SKM-1 (cell line): ENCODE results near the gene GDI2.

ENCODE experiments used
- DNase-seq: peaks from one replicate; lab custom pipeline; 2025; ENCODE audit not compliant: unreplicated experiment; lab: John Stamatoyannopoulos, UW

Gene GDI2

GRCh38 chr10:5746197-5746596, 67.0 kb downstream of the GDI2 start:
- DNase-seq, result no peak

DNA sequence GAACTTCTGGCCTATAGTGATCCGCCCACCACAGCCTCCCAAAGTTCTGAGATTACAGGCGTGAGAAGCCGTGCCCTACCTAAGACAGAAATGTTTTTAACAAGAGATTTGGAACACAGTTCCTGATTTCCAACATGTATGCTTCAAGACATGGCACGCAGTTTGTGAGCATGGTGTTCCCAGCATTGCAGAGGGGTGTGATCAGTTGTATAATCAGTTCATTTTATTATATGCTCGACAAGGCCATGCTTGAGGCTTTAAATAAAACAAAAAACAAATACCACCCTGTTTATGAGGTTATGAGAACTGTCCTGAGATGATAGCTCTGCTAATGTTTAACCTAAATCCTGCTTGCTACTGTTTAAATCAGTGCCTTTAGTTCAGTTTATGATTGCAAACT, 68.4 kb downstream of the GDI2 start:
- no peak for DNase-seq

DNA sequence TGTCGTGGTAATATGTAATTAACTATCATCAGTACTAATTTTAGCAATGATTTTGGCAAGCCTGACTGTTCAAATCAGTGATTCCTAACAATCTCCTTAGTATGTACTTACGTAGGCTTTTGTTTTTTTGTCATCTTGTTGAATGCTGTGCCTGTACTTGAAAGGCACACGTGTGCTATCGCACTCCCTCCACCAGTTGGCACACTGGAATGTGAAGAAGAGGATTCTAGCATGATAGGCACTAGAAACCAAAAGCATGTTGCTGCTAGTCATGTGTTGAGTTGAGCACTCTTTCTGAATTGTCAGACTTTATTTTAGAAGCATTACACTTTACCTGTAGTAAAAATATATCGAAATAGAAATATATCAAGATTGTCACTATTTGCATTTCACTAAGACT, 69.5 kb downstream of the GDI2 start:
- DNase-seq, result no peak

- DNase-seq, result no peak
Observed at GRCh38 chr10:5742116-5742515, 71.1 kb downstream of the GDI2 start.

DNA sequence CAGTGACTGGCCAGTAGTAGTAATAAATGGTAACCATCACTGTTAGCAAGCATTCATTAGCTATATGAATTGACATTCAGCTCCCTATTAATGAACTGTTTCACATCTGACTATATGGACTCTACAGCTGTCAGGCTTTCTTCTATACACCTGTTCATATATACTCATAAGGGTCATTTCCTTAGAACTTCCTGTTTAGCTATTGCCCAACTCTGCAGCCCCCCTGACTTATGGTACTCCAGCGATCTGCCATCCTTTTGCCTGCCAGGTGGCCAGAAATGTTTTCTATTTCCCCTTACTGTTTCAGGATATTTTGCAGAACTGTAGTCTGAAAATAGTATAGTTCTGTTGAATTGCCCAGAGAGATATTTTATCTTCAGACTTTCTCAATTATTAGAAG, 72.0 kb downstream of the GDI2 start:
- no peak for DNase-seq

DNA sequence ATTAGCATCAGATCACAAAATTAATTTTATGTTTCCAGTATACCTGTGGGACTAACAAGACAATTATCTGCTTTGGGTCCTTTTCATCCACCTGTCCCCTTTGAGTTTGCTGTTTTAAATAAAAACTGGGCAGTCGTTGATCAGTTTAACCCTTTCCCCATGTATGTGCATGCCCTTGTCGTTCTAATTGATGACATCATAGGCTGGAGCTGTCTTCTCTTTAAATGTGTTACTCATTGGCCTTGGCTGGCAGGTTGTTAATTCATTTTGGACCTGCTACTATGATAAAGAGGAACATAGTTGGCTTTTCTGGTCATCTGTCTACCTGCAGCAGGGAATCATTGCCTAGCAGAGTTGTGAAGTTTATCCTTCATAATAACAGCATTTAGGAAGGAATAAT, 74.8 kb downstream of the GDI2 start:
- DNase-seq, result no peak

DNA sequence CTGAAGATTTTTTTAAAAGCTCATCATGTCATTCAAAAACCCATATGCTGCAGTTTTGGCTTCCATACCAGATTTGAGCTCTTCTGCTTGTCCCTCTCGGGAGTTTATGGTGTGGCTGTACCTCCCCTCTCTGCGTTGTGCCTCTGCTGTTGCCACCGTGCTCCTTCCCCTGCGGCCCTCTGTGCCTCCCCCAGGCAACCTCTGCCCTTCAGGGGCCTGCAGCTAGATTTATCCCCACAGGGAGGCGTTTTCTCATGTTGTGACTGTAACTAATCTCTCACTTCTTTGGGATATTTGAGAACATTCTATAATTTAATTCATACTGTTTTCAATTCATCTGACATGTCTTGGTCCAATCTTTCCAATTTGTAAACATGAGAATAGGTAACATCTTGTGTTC, 75.9 kb downstream of the GDI2 start:
- no peak for DNase-seq

GRCh38 chr10:5736591-5736990, 76.6 kb downstream of the GDI2 start:
- no peak for DNase-seq

- DNase-seq, result no peak
Observed at GRCh38 chr10:5735119-5735518, 78.1 kb downstream of the GDI2 start.

DNA sequence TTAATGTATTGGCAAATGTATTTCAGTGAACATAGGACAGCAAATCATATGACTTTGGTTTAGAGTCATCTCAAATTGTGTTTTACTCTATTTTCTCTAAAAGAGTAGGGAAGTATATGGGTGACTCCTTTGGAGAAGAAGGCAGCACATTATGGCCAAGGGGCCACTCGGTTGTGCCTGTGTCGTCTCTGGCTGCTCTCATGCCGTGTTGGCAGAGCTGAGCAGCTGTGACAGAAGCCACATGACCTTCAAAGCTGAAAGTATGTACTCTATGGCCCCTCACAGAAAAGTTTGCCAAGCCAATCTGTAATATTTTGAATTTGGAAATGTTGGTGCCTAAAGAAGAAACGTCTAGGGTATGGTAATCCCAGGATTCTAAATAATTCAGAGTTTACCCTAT, 81.1 kb downstream of the GDI2 start:
- DNase-seq, result no peak

- DNase-seq, result no peak
Observed at GRCh38 chr10:5731559-5731958, 81.7 kb downstream of the GDI2 start.

- no peak for DNase-seq
Observed at GRCh38 chr10:5730766-5731165, 82.5 kb downstream of the GDI2 start.

DNA sequence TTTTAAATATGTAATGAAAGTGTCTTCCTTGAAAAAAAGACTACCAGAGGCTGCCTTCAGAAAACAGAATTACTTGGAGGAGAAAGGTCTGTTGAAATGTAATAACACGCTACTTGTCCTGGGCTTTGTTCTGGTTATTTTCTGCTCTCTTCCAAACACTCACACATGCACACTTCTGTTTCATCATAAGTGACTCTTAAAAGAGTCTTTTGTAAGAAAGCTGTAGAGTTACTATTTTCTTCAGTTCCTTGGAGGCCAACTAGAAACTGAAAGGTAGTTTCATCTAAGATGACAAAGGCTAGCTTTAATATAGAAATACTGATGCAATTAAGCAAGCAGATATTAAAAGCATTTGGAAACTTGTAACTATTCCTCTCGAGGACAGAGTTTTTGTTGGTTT, 89.5 kb downstream of the GDI2 start:
- no peak for DNase-seq

DNA sequence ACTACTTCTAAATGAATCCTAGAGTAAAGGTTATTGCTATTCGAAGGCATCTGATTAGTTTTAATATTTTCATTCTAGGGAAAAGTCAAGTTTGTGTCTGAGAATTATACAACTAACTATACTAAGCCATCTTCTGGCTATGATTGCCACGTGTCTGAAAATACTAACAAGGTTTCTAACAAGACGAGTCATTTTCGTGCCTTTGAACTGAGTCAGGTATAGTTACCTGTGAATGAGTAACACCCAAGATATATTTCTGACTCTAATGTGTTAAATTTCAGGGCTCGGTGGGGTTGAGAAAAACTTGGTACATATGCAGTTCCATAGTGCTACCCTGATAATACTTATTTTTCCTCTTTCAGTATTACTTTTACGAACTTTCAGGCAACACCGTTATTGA, 93.1 kb downstream of the GDI2 start:
- DNase-seq, result no peak

DNA sequence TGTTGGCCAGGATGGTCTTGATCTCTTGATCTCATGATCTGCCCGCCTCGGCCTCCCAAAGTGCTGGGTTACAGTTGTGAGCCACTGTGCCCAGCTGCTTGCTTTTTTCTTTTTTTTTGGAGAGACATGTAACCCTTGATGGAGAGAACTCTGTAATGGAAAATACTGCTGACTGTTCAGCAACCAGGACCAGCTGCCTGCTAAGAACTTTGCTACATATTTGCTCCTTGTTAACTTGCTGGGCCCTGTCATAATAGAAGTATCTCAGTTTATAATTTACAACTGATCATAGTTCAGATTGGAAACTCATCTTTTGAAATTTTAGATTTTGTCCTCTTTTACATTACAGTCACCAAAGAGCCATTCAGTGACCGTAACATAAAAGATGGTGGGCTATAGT, 93.7 kb downstream of the GDI2 start:
- no peak for DNase-seq
